HG03571 (cell line): Measurements from ENCODE around the gene KLHL29.

Experiments used
- ATAC-seq: cut with Tn5 transposase; IDR thresholded peaks from one replicate; pipeline ENCODE4 v1.9.1; 2021; ENCODE audit not compliant: unreplicated experiment

Gene KLHL29

GRCh38 chr2:23526835-23527790 lies 142.1 kb downstream of the KLHL29 start:
- no peak for ATAC-seq

- no peak for ATAC-seq
Observed at GRCh38 chr2:23528171-23528570, 143.2 kb downstream of the KLHL29 start.

- ATAC-seq = no peak
Observed at GRCh38 chr2:23528690-23529089, 143.7 kb downstream of the KLHL29 start.

GRCh38 chr2:23529659-23530058 lies 144.7 kb downstream of the KLHL29 start:
- no peak for ATAC-seq

GRCh38 chr2:23530206-23530908 lies 145.4 kb downstream of the KLHL29 start:
- ATAC-seq = no peak

GRCh38 chr2:23530909-23531276 lies 145.9 kb downstream of the KLHL29 start:
- no peak for ATAC-seq

- no peak for ATAC-seq
Observed at GRCh38 chr2:23531280-23531679, 146.3 kb downstream of the KLHL29 start.

GRCh38 chr2:23531881-23532280 lies 146.9 kb downstream of the KLHL29 start:
- ATAC-seq = no peak

- peak; percentile 81 for ATAC-seq
Observed at GRCh38 chr2:23532391-23533337, 147.7 kb downstream of the KLHL29 start.

- no peak for ATAC-seq
Observed at GRCh38 chr2:23533338-23533695, 148.3 kb downstream of the KLHL29 start.

- no peak for ATAC-seq
Observed at GRCh38 chr2:23534771-23535170, 149.8 kb downstream of the KLHL29 start.

- no peak for ATAC-seq
Observed at GRCh38 chr2:23536326-23536725, 151.3 kb downstream of the KLHL29 start.

GRCh38 chr2:23537991-23538390 lies 153.0 kb downstream of the KLHL29 start:
- ATAC-seq = no peak

- no peak for ATAC-seq
Observed at GRCh38 chr2:23538566-23538965, 153.6 kb downstream of the KLHL29 start.

- no peak for ATAC-seq
Observed at GRCh38 chr2:23540804-23541360, 155.9 kb downstream of the KLHL29 start.

GRCh38 chr2:23541503-23542229 lies 156.7 kb downstream of the KLHL29 start:
- no peak for ATAC-seq

GRCh38 chr2:23542230-23542789 lies 157.3 kb downstream of the KLHL29 start:
- no peak for ATAC-seq

GRCh38 chr2:23543302-23543701 lies 158.3 kb downstream of the KLHL29 start:
- no peak for ATAC-seq

- ATAC-seq = no peak
Observed at GRCh38 chr2:23543728-23544127, 158.7 kb downstream of the KLHL29 start.
